Stimulated activated CD4-positive, alpha-beta T cell treated with anti-CD3 and anti-CD28 coated beads, Interleukin-15, amount 100 ng/mL, for 48 hours (primary cell): ENCODE results near the gene COL12A1.

Source experiments
- DNase-seq, 2 donors: peaks; one replicate each; pipeline ENCODE4 v3.0.0-alpha.2; 2020; ENCODE audit warnings: low read depth in 2 of 2

COL12A1 gene

GRCh38 chr6:75041381-75041780 lies 164.5 kb downstream of the COL12A1 start:
- DNase-seq = no peak
